Measurements from ENCODE around the gene PCDH12.

Gene PCDH12

GRCh38 chr5:141966275-141966962, 8.4 kb upstream of the PCDH12 start:
- no peak for DNase-seq

GRCh38 chr5:141965071-141965470, 7.1 kb upstream of the PCDH12 start:
- DNase-seq = no peak

- no peak for DNase-seq
Measured at GRCh38 chr5:141963701-141964100, 5.7 kb upstream of the PCDH12 start.

- no peak for DNase-seq
Measured at GRCh38 chr5:141961466-141961865, 3.5 kb upstream of the PCDH12 start.

- peak; percentile 85 to 87 for DNase-seq
Measured at GRCh38 chr5:141960449-141961323, 2.7 kb upstream of the PCDH12 start.

GRCh38 chr5:141960018-141960417, 2.0 kb upstream of the PCDH12 start:
- DNase-seq = peak in 1 of 2 experiments; percentile 43

GRCh38 chr5:141958546-141959172, 657 bp upstream of the PCDH12 start:
- no peak for DNase-seq

GRCh38 chr5:141957367-141957996, 520 bp downstream of the PCDH12 start:
- peak in 1 of 2 experiments; percentile 12 for DNase-seq

GRCh38 chr5:141954194-141954593, 3.8 kb downstream of the PCDH12 start:
- no peak for DNase-seq

- DNase-seq = no peak
Measured at GRCh38 chr5:141952020-141952419, 6.0 kb downstream of the PCDH12 start.

- peak in 1 of 2 experiments; percentile 10 for DNase-seq
Measured at GRCh38 chr5:141951332-141951781, 6.6 kb downstream of the PCDH12 start.

GRCh38 chr5:141950207-141951005, 7.6 kb downstream of the PCDH12 start:
- DNase-seq = no peak

- DNase-seq = no peak
Measured at GRCh38 chr5:141949511-141949910, 8.5 kb downstream of the PCDH12 start.

- DNase-seq = no peak
Measured at GRCh38 chr5:141948812-141949211, 9.2 kb downstream of the PCDH12 start.

- no peak for DNase-seq
Measured at GRCh38 chr5:141947316-141947715, 10.7 kb downstream of the PCDH12 start.

- DNase-seq = no peak
Measured at GRCh38 chr5:141945511-141946051, 12.4 kb downstream of the PCDH12 start.

- no peak for DNase-seq
Measured at GRCh38 chr5:141944076-141944475, 13.9 kb downstream of the PCDH12 start.

- DNase-seq = no peak
Measured at GRCh38 chr5:141942185-141942857, 15.7 kb downstream of the PCDH12 start.

GRCh38 chr5:141941779-141942178, 16.2 kb downstream of the PCDH12 start:
- no peak for DNase-seq

GRCh38 chr5:141941307-141941706, 16.7 kb downstream of the PCDH12 start:
- DNase-seq = no peak

- no peak for DNase-seq
Measured at GRCh38 chr5:141940695-141941271, 17.2 kb downstream of the PCDH12 start.
